GM13977 (cell line): ENCODE data around the gene ARL6IP1.

Source experiments
- DNase-seq: peaks from one replicate; pipeline ENCODE4 v3.0.0; 2012; ENCODE audit warnings: low spot score
- in situ Hi-C: fragments of 300-500 bp; cut with MboI; formaldehyde crosslinking; loops from one replicate; pipeline ENCODE4 v1.12.0; 2022; ENCODE audit warnings: low sequenced_read_pairs, low pct_unique_long_range_greater_than_20kb, mixed read lengths, inconsistent platforms; ENCODE audit not compliant: unreplicated experiment
- TF ChIP-seq, protein P1 (sequence below): IDR thresholded peaks from 2 replicates; pipeline ENCODE4 v1.5.1; 2012; ENCODE audit warnings: mild to moderate bottlenecking, control low read depth; ENCODE audit not compliant: insufficient read depth; ENCODE audit errors: extremely low read depth, missing control alignments

The ARL6IP1 gene

DNA sequence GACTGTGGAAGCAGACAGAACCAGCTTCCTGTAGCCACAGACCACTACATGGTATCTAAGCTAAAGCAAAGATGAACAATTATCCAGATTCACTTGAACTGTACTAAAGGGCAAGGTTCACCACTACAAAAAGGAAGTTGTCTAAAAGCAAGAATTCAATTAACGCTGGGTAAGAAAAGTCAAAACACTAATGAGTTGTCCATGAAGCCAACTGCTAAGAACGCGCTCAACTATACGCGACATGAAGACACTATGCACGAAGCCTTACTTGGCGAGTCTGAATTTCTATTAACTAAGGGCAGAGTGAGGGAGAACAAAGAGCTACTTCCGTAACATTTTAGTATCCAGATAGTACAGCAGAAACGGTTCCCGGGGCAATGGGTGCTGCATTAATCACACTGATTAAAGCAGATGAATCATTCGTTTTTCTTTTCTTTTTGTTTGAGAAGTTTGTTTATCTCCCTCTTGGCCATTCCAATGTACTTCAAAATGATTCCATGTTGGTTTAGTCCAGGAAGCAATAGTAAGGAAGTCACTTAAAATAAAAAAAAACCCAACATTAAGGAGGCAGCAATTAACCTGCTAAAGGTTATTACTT lies 8.4 kb downstream of the ARL6IP1 start:
- in situ Hi-C loops, result loop anchor here (25.0 kb wide), 1 partner anchor 1506 kb away; no protein-coding TSS in a partner anchor
- DNase-seq, result no peak
- TF ChIP-seq, protein P1, sequence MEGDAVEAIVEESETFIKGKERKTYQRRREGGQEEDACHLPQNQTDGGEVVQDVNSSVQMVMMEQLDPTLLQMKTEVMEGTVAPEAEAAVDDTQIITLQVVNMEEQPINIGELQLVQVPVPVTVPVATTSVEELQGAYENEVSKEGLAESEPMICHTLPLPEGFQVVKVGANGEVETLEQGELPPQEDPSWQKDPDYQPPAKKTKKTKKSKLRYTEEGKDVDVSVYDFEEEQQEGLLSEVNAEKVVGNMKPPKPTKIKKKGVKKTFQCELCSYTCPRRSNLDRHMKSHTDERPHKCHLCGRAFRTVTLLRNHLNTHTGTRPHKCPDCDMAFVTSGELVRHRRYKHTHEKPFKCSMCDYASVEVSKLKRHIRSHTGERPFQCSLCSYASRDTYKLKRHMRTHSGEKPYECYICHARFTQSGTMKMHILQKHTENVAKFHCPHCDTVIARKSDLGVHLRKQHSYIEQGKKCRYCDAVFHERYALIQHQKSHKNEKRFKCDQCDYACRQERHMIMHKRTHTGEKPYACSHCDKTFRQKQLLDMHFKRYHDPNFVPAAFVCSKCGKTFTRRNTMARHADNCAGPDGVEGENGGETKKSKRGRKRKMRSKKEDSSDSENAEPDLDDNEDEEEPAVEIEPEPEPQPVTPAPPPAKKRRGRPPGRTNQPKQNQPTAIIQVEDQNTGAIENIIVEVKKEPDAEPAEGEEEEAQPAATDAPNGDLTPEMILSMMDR, result no peak

GRCh38 chr16:18789850-18790706 lies 11.3 kb downstream of the ARL6IP1 start, which contains the start of gene RPS15A:
Gene RPS15A (minus strand): TSS chr16:18790334. CDS start chr16:18789113, 1,221 bp downstream.
- DNase-seq, result peak; percentile 96
- in situ Hi-C loops, result loop anchor here (25.0 kb wide), 1 partner anchor 1503 kb away; no protein-coding TSS in a partner anchor
- TF ChIP-seq, protein P1, result no peak

DNA sequence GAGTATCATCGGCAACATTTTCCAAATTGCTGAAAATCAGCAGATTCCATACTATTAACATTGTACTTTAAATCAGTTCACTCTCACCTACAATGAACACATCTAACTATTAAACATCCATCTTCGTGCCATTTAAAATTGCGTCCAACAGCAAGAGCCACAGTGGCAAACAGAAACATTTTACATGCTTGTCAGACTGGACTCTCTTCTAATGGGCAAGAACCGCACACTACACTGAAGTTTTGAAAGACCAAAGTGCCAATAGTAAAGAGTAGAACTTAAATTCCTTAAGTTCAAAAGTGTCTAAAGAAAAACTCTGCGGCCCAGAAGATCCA lies 11.9 kb downstream of the ARL6IP1 start:
- TF ChIP-seq, protein P1, result no peak
- in situ Hi-C loops, result loop anchor here (25.0 kb wide), 1 partner anchor 1502 kb away; no protein-coding TSS in a partner anchor
- DNase-seq, result no peak

GRCh38 chr16:18788828-18789514 lies 12.4 kb downstream of the ARL6IP1 start:
- TF ChIP-seq, protein P1, result no peak
- no peak for DNase-seq
- in situ Hi-C loops, result loop anchor here (25.0 kb wide), 1 partner anchor 1502 kb away; no protein-coding TSS in a partner anchor

- TF ChIP-seq, protein P1, result no peak
- no peak for DNase-seq
- in situ Hi-C loops, result loop anchor here (25.0 kb wide), 1 partner anchor 1498 kb away; no protein-coding TSS in a partner anchor
Measured at GRCh38 chr16:18784917-18785623, 16.3 kb downstream of the ARL6IP1 start.
